Stimulated activated CD4-positive, alpha-beta T cell treated with anti-CD3 and anti-CD28 coated beads, TNF-alpha, amount 100 ng/mL, for 48 hours (primary cell): ENCODE data around the gene FAM120A.

Experiments used
- DNase-seq, 3 donors: peaks; one replicate each; pipeline ENCODE4 v3.0.0-alpha.2; 2020; ENCODE audit warnings: low read depth in 3 of 3

FAM120A gene

DNA sequence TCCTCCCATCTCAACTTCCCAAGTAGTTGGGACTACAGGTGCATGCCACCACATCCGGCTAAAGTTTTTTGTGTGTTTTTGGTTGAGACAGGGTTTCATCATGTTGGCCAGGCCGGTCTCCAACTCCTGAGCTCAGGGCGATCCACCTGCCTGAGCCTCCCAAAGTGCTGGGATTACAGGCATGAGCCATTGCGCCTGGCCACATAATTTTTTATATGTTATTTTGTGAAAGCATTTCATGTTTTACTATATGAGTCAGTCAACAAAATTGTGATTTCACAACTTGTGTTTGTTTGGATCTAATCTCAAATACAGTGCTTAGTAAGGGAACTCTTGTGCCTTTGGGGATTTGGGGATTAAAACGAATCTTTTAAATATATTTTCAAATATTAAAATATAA is 21.9 kb downstream of the FAM120A start:
- DNase-seq = no peak

DNA sequence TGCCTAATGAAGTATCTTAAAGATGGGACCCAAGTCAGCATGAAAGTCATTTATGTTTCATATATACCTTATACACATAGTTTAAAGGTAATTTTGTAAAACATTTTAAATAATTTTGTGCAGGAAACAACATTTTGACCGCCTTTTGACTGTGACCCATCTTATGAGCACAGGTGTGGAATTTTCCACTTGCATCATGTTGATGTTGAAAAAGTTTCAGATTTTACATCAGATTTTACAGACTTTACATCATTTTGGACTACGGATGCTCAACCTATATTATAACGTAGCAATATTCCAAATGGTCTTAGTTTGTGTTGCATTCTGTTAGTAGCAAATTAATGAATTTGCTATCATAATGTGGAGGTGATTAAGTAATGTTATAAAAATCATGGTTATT is 23.6 kb downstream of the FAM120A start:
- DNase-seq = no peak

DNA sequence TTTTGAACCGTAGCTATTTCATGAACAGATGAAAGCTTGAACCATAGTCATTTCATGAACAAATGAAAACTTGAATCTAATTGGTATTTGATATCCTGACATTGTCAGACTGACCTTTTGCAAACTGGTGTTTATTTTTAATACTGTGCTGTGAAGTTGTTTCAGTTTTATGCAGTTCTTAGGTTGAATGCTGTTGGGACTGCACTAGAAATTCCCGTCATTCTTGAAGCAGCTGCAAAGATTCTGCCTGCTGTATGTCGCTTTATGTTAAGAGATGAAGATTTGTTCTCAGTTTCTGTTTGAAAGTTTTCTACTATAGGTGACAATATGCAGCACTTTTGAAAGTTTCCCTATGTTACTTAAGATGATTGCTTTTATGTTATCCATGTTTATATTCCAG is 24.4 kb downstream of the FAM120A start:
- DNase-seq = no peak

DNA sequence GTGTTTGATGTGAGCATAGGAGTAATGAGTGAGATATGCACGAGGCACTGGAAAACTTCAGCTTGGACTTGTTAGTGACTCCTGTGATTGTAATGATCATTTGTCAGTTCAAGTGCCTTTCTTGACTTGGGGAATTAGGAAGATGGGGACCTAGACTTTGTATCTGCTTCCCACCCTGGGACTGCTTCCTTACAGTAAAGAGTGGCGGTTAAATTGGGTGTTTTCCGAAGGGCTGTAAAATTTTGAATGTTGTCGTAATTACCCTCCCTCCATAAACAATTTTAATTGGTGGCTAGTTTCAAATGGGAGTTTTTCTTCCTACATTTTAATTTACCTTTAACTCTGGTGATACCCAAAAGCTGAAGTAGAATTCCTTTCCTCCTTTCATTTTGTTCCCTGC is 25.4 kb downstream of the FAM120A start:
- DNase-seq = no peak

DNA sequence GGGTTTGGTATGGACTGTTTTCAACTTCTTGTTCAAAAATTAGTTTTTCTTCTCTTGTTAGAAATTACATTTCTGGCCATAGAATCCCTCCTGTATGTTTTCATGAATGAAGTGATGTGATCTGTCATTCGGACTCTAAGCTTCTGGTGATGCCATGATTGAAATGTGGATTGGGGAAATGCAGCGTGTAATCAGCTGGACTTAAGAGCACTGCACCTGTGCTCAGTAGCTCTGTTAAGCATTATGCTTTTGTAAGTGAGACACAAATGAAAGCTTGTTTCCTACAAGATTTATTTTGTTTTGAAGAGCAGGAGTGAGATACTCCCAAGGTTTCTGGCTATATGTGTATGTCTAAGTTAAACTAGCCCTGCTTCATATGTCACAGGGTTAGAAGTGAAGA is 25.9 kb downstream of the FAM120A start:
- DNase-seq = no peak

DNA sequence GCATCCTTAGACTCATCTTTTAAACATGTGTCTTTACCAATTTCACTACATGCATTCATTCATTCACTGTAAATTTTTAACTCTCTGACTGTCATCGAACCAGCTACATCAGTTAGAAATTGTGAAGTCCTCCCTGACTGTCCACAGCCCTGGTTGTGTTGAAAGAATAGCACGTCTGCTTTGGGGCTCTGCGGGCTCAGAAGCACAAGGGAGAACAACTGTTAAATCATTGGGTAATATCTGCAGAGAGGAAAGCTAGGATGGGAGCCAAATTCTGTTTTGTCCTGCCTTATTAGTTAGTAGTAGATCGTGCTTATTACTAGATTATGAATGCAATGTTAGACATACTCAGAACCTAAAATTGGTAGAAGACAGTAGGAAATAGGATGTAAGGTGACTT is 28.2 kb downstream of the FAM120A start:
- no peak for DNase-seq

DNA sequence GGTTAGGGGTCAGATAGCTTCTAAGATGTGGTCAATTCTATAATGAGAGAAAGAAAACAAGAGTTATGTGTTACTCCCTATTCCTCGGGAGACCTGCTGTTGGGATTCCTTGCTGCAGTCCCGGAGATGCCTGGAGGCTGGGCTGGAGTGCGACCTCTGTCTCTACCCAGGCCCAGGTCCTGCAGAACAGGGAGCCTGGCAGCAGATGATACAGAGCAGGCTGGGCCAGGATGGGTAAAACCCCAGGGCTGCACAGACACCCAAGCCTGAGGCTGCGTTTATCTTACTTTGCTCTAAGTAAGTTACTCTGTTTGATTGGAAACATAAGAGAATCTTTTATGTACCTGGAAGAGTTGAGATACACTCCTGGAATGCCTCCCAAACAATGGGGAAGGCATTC is 28.8 kb downstream of the FAM120A start:
- no peak for DNase-seq

DNA sequence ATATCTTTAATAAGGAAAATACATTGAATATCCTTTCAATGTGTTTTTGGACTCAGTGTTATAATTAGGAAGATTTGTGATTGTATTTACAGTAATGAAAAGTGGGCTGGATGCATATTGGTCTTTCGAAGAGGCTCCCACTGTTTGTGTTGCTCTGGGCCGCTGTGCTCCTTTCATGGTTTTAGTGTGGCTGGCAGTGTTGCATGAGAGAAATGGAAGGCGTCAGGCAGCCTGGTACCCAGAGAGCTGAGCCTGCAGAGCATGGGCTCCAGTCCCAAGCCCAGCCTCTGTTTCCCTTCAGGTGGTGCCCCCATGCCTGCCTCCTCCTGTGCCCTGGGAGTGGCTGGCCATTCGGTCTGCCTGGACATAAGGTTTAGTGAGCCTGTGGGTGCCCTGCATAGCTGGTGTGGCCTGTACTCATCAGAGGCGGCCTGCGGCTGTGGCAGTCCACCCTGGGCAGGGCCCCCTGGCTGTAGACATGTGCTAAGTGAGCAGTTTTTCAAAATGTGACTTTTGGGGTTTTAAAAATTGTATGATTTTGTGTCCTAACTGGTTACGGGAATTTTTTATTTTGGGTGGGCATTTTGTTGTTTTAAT is 29.3 kb downstream of the FAM120A start:
- DNase-seq = no peak

DNA sequence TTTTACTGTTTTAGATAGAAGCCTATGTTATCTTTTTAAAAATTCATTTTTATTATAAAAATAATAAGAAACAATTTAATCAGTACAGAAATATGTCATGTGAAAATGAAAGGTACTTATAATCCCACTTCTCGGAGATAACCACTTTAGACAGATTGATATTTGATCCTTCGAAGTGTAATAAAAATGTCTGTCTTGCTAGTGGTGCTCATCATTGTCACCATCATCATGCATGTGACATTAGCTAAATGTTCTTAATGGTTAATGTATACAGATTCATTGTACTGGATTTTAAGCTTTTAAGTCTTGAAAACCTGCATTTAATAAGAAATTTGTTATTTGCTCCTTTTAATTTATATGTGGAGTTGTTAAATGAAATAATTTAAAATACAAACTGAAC is 32.0 kb downstream of the FAM120A start:
- DNase-seq = no peak

DNA sequence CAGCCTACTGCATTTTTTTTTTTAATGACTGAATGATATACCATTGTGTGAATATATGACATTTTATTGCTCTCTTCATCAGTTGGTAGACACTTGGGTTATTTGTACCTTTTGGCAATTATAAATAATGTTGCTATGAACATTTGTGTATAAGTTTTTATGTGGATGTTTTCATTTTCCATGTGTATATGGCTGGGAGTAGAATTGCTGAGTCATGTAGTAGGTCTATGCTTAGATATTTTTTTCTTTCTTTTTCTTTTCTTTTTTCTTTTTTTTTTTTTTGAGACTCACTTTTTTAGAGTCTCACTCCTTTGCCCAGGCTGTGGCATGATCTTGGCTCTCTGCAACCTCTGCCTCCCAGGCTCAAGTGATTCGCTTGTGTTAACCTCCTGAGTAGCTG is 34.8 kb downstream of the FAM120A start:
- no peak for DNase-seq

DNA sequence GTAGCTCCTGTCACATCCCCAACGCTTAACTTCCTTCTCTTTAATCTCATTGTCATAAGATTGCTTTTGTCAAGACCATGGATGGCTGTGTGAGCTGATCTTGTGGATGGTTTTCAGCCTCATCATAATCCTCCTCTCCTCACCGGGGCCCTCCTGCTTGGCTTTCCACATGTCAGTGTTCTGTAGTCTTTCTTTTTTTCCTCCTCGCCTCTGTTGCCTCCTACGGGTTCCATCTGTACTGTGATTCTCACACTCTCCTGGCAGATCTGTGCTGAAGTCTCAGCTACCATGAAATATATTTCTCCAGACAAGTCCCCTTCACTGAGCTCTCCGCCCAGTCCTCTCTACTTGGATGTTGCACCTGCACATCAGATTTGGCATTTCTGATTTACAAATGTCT is 36.8 kb downstream of the FAM120A start:
- no peak for DNase-seq

DNA sequence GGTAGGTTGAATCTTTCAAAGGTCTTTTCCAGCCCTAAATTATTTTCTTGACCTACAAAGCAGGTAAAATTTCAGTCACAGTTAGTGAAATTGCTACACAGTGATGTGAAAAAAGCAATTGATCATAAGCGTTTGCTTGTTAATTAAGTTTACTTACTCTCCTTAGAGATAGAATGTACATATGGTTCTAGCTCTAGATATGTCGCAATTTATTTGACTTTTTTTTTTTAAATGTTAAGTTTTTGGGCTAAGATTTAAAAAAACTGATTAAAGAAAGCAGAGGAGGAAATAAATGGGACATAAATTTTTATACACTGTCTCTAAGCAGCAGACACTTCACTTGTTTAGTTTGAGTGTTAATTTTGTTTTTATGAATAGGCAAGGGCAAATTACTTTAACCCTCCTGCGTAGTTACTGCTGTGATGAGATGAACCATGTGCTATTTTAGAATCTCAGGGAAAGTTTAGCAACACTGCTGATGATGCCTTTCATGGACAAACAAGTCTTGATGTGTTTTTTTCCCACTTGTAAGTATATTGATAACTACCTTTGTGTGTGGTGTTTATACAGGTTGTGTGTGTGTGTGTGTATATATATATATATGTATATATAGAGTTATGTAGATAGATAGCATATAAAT is 40.2 kb downstream of the FAM120A start:
- DNase-seq = no peak

DNA sequence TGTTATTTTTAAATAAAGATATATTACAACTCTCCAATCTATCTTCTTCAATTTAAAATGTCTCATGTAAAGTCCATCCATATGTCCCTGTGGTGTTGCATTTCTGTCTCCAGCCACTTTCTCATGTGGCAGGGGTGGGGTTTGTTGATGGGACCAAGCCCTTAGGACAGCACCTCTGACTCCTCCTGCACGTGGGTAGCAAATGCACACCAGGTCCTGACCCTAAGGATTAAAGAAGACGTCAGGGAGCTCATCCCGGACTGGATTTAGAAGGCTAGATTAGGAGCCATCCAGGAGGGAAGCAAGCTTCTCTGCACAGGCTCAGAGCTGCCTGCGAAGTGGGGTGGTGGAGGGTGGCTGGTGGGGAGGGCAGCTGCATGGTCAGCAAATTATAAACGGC is 40.8 kb downstream of the FAM120A start:
- DNase-seq = no peak

DNA sequence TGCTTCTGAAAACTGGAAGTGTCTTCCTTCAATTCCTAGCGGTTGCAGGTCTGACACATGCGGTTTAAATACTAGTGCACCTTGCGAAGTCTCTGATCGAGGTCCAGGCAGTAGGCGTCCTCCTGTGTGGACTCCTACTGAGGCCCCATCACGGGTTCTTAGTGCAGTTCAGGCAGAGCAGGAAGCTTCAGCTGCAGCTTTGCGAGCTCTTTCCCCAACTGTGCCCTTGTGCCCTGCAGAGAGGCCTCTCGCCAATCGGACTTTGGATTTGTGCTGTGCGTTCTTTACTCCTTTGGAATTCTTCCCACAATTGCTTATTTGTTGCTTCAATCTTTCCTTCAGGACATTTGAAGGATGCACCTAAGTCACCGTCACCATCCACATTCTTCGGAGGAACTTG is 42.5 kb downstream of the FAM120A start:
- DNase-seq = no peak

DNA sequence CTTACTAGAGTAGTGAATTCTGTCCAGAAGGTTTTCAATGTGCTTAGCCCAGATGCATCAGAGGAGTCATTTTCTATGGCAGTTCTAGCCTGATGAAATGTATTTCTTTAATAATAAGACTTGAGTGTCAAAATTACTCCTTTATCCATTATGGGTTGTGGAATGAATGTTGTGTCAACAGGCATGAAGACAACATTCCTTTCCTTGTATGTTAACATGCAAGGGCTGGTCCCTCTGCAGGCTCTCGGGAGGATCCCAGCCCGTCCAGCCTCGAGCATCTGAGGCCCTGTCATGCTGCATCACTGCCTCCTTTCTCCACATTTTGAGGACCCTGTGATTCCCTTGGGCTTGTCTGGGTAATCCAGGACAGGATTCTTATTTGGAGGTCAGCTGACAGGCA is 44.8 kb downstream of the FAM120A start:
- DNase-seq = no peak

DNA sequence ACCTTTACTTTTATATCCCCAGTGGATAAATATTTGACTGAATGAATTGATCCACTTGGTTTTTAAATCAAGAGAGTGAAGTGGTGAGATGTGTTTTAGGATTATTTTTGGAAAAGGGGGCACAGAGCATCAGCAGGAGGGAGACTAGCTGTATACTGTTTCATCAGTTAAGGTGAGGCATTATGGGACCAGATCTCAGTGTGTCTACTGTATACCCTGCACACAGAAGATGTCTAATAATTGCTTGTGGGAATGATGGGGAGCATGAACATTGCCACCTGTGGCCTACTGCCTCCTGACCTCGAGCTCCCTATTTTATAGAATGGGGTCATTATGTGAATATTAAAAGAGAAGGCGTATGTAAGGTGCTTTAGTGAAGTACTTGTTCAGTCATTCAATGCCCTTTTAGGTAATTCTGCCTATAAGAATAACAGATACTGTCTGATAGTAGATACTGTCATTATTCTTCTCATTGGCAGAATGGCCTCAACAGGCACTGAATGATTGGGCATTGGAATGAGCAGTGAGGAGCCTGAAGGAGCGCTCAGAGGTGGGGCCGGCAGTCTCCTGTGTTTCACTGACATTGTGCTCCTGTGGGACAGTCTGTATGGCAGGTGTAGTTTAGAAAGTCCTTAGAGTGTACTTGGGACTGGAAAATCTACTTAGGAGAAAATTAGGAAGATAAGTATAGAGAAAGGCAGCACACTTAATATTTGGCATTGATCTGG is 49.2 kb downstream of the FAM120A start:
- DNase-seq = no peak

DNA sequence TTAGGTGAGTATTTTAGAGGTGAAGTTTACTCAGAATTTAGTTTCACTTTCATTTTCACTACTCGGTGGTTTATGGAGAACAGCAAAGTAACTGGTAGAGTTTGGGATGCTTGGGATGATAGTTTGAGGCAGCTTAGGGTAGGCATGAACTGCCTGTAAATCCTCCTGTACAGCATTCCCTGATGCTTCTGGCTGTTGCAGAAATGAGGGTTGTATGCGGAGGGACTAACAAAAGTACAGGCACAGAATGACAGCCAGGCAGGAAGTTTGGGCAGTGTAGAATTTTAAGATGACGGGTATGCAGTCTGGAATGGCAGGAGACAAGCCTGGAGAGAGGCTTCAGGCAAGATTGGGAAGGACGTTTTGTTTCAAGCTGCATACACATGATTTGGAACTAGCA is 49.9 kb downstream of the FAM120A start:
- DNase-seq = no peak

DNA sequence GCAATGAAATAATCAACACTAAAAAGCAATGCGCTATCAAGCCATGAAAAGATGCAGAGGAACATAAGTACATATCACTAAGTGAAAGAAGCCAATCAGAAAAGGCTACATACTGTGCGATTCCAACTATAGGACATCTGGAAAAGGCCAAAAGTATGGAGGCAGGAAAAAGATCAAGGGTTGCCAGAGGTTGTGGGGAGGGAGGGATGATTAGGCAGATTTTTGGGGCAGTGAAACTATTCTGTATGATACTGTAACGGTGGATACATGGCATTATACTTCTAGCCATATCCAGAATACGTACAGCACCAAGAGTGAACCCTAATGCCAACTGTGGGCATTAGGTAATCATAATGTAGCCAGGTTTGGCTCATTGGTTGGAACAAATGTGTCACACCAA is 51.9 kb downstream of the FAM120A start:
- DNase-seq = no peak

DNA sequence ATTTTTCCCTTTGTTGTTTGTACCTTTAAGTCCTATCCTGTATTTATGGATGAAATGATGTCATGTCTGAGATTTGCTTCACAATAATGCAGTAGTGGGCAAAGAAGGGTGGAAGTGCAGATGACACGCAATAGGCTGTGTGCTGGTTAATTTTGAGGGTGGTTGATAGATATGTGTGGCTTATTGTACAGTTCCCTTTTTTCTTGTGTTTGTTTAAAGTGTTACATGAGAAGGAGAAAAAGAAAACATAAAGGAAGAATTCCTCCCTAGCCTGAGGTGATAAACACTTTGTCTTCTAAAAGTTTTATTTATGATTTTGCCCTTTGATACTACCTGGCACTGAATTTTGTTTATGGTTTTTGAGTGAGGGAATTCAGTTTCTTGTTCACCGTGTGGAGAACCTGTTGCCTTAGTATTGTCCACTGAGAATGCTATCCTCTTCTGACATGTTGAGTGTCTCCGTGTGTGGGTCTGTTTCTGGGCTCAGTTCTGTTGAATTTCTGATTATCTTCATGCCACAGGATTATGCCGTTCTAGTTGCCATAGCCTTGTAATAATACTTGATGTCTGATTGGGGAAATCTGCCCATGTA is 54.2 kb downstream of the FAM120A start:
- no peak for DNase-seq

DNA sequence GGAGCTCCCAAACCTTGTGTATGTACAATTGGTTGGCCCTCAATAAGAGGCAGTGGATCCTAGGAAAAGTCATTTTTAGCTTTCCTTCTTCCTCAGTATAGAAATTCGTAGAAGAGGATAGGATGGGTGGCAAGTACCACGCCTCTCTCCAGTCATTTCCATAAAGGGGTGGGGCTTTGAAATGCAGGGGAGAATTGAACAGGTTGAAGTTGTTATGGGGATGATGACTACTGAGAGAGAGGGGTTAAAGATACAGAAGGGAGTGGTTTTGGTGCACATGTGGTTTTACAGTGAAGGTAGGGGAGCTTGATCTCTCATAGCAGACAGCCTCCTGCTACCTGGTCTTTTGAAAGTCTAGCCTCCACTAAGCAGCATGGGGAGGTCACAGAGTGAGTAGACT is 56.3 kb downstream of the FAM120A start:
- DNase-seq = no peak

DNA sequence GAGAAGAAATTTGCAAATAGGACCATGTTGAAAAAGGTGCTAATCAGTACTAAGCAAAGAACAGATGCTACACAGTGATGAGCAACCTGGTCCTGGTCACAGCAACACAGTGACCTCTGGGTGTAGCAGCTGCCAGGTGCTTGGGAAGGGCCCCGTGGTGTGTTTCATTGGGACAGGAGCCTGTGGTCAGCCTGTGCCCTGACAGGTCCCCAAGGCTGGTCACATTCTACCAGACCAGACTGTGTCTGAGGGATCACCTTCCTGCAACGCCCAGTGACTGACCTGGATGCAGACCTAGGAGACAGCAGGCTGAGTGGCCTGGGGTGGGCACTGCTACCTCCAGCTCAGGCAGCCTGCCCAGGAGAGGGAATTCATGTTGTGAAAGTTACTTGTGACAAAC is 56.7 kb downstream of the FAM120A start:
- no peak for DNase-seq

DNA sequence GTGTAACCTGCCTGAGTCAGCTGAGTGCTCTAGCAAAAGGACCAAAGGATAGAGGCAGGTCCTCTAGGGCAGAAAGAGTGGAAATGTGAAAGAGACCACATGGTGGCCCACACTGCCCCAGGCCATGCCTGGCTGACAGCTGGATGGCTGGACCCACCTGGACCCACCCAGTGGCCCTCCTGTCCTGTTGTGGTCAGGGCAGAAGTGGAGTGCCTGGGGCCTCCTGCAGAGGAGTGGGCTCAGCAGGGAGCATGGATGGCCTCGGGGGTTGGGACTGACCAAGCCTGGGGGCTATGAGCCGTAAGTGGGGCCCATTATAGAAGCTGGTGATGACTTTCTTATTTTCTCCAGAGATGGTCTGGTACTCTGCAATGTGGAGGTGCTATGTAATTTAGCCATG is 57.6 kb downstream of the FAM120A start:
- DNase-seq = no peak

DNA sequence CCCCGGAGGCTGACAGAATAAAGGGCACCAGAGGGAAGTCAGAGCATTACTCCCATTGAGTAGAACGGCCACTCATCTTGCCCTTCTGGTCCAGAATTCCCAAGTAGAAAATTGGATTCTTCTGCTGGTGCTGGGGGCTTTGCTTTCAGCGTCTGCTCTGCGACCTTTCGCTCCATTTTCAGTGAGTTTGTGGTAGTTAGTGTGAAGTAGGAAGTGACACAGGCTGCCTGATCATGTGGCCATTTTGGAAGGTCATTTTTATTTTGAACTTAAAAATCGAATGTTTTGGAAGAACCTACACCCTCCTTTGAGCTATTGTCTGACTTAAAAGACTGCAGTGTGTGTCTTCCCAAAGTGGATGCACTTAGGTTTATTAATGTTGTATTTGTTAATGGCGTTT is 58.6 kb downstream of the FAM120A start:
- DNase-seq = no peak
